GM10847 (cell line): ENCODE results near the gene METTL1.

ENCODE experiments used
- POLR2A ChIP-seq: IDR thresholded peaks from 2 replicates; pipeline ENCODE4 v1.6.1; 2011; ENCODE audit not compliant: insufficient read length; ENCODE audit errors: extremely low read depth

The METTL1 gene

DNA sequence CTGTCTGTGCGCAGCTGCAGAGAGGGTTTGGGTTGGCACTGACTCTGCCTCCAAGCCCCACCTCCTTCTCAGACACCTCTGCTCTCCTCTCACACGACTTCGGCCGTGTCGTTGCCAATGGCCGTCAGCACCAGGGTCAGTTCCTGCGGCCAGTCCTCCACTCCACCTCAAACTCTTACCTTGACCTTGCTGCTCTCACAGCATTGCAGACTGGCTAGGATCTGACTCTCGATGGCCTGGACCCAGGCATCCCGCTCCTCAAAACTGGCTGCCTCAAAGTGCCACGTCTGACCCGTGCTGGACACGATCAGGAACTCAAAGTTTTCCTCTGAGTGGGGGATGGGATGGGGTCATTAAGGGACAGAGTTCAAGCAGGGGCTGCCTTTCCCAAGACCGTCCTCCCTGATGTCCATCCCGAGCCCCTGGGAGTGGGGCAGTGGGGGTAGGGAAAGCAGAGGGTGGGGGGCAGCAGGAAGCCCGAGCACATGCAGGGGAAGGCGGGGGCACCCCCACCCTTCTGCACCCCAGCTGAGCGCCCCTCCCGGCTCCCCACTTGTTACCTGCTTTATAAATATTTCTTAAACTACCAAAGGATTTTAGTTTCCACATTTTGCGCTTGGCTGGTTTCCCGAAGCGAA lies 44.0 kb downstream of the METTL1 start:
- no peak for TF ChIP-seq POLR2A

DNA sequence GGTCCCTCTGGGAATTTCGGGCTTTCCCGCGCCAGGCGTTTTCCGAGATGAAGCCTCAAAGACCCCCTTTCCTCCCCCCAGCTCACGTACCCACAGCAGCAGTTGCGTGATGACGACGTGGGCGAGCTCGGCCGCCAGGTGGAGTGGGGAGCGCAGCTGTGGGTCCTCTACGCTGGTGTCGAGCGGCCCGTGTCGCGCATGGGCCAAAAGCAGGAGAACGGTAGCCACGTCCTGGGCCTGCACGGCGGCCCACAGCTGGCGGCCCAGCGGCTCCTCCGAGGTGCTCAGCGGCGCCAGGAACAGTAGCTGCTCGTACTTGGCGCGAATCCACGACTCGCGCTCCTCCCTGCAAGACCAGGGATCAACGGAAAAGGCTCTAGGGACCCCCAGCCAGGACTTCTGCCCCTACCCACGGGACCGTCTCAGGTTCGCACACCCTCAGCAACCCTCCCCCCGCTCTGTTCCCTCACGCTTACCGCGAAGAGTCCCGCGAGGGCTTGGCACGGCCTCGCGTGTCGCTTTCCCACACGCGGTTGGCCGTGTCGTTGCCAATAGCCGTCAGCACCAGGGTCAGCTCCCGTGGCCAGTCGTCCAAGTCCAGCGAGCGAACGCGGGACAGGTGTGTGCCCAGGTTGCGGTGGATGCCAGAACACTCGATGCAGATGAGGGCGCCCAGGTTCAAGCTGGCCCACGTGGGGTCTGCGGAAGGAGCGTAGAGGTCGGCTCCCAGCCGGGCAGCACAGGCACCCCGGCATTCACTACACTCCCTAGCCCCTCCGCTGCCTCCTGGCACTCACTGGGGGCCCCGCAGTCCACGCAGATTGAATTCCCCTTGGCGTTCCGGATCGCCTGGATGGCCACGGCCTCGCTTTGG lies 44.8 kb downstream of the METTL1 start:
- TF ChIP-seq POLR2A, result no peak

DNA sequence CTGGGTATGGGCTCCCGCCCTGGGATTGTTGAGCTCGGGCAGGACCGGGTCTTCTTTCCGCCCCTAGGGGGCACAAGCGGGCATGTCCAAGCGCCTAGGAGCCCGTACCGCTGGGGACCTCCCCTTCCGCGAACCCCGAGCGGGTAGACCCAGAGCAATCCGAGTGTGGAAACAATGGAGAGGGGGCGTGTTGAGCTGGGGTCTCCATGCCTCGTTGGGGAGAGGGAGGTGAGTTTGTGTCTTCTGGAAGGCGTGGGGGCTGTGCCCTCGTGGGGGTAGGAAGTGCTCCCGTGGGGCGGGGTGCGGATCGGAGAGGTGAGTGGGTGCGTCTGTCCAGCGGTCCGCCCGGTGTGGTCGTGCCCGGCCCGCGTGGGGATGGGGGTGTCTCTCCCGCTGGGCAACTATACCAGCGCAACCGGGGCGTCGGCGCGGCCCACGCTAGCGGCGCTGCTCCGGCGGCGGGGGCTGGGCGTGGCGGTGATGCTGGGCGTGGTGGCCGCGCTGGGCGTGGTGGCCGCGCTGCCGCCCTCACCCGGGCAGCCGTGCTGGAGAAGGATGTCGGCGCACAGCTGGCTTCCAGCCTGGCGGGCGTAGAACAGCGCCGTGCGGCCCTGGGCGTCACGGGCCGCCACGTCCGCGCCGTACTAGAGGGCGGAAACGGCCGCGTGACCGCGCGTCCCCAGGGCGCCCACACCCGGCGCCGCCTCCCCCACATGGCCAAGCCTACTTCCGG lies 45.6 kb downstream of the METTL1 start:
- no peak for TF ChIP-seq POLR2A

DNA sequence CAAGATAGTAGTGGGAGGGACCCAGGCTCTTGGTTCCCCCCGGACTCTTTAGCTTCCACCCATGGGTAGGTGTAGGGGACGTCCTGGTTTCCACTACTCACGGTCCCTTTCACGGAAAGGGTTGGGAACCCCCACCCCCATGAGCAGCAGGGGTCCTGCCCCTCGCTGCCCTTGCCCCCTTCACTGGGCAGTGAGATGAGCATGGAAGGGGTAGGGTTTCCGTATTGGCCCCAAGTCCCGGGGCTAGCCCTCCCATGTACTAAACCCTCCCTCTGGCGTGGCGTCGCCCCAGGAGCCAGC lies 46.1 kb downstream of the METTL1 start:
- TF ChIP-seq POLR2A, result no peak

DNA sequence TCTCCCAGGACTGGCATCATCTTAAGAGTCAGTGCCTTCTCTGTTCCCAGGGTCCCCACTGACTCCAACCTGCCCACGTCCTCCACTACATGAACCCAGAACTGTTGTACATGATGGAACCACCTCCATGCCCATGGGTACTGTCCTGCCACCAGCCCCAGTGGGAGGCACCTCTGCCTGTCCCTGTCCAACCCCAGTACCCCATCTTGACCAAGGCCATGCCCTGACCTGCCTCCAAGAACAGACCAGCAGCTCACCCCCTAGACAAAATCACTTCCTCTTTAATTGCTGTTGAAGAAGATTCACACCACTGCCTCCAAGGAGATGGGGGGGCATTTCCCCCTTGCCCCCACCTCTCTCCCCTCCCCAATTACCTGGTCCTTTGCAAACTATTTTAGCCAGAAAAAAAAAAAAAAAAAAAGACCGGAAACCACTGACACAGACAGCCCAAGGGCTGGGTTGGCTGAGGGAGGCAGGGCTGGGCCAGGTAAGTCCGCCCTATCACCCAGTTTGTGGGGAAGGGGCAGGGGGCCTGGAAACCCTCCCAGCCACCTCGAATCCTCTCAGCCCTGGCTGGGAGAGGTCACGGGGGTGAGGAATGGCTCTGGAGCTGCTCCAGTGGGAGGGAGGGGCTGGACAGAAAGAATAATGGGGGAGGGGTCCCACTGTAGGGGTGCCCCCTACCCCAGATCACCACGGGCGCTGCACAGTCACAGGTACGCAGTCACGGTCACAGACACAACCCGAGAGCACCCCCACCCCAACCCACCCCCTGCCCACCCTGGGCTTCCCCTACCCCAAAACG lies 46.8 kb downstream of the METTL1 start:
- TF ChIP-seq POLR2A, result no peak

DNA sequence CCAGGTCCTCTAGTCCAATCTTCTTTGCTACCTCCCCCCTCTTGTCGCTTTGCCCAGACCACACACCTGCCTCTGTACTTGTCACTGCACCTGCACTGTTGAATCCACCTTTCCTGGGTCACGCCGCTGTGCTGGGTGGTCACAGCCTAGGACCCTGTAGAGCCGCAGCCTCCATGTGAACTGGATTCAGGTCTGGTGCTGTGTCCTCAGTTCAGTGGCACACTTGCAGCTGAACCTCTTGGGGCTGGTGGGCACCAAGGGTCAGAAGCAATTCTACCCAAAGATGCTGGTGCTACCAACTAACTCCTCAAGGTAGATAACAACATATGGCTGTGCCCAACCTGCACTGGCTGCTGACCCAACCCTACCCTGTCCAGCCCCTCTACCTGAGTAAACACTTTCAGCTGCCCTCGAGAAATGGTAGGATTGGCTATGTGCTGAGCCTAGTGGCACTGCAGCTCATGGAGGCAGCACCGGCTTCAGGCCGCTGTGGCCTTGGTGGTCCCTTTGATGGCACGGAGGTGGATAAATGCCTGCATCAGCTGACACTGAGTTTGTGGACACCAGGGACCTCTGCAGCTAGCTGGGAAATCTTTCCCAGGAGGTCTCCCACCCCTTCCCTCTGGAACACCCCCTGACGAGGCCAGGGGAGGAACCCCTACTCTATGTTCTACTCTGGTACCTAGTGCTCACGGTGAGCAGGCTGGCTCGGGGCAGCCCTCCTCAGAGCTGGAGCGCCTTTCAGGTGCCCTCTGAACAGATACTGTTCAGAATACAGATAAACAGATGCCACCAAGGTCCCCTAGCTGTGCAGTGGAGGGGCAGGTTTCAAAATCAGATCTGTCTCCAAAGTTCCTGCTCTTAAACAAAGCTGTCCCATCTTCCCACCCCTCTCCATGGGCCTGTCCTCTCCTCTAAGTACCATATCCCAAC lies 47.6 kb downstream of the METTL1 start:
- TF ChIP-seq POLR2A, result no peak

DNA sequence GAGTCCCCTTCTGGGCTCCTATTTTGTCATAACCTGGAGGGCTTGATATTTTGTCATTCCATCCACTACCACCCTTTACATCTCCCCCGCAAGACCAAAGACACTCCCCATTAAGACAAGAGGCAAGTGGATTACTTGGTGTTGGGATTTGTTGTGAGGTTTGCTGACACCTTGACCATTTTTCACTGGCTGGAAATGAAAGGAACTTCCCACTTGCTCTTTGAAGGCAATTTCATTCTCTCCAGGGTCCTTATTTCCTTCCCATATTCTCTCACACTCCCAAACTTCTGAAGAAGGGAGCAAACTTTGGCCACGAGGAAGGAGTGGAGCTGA lies 48.3 kb downstream of the METTL1 start:
- no peak for TF ChIP-seq POLR2A

DNA sequence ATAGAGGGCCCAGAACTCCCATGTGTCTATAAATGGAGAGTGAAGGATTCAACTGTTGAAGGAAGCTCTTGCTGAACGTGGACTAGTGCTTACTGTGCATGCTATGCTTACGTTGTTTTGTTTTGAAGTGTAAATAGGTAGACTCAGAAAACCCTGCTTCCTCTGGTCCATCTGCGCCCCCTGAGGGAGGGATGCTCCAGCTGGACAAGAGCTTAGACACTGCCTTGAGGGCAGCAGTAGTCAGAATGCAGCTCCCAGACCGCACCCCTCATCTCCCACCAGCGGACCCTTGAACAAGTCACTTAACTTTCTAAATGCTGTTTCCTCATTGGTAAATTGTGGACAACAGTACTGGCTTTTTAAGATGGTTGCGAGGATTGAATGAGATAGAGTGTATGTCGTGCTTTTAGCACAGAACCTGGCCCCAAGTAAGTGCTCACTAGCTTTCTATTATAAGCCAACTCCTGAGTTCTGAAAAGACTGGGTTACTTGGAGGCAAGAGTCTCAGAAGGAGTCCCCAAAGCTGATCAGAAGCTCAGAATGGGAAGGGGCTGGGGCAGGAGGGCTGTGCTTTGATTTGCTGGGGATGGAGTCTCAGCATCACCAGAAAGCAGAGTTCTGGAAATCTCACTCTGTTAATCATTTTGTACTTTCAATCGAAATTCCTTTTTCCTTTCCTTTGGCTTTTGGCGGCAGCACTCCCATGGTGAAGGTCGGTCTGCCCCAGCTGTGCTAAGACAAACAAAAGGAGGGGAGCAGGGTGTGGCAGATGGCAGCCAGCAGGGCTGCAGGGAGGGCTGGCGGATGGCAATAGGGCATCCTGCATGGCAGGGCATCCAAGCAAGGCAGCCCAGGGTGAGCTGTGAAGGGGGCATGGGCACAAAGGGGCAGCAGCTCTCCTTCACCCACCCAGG lies 48.9 kb downstream of the METTL1 start:
- TF ChIP-seq POLR2A, result no peak

DNA sequence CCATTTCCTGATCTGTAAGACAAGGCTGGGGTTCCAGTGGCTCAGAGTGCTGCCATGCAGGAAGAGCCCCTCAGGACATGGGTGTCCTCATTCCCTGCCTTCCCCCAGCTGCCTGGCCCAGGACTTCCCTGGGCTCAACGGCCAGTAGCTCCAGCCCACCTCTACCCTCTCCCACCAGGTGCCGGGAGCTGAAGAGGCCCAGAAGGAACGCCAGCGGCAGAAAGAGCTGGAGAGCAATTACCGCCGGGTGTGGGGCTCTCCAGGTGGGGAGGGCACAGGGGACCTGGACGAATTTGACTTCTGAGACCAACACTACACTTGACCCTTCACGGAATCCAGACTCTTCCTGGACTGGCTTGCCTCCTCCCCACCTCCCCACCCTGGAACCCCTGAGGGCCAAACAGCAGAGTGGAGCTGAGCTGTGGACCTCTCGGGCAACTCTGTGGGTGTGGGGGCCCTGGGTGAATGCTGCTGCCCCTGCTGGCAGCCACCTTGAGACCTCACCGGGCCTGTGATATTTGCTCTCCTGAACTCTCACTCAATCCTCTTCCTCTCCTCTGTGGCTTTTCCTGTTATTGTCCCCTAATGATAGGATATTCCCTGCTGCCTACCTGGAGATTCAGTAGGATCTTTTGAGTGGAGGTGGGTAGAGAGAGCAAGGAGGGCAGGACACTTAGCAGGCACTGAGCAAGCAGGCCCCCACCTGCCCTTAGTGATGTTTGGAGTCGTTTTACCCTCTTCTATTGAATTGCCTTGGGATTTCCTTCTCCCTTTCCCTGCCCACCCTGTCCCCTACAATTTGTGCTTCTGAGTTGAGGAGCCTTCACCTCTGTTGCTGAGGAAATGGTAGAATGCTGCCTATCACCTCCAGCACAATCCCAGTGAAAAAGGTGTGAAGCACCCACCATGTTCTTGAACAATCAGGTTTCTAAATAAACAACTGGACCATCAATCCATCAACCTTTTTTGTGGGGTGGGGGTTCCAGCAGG lies 51.0 kb downstream of the METTL1 start:
- no peak for TF ChIP-seq POLR2A

- no peak for TF ChIP-seq POLR2A
These were observed 51.9 kb downstream of the METTL1 start for GRCh38 chr12:57719777-57720605.
